ENCODE data around the gene TBC1D10B.
"Not testable (repeated sequence)": the region's sequence is repeated elsewhere in the genome, so short reads cannot be mapped to it uniquely, and the experiment has no call there.

- TF ChIP-seq CTCF, POLR2A, POLR2AphosphoS5 (IDR thresholded peaks at IDR 0.05): not testable (repeated sequence)
Measured at GRCh38 chr16:30324220-30324619, 46.1 kb downstream of the TBC1D10B start.
